NCI-H345 treated with DMSO at 0.1 percent for 48 hours (cell line): ENCODE data around the gene GEMIN4.

Experiments
- DNase-seq: peaks from one replicate; lab custom pipeline; 2025; ENCODE audit not compliant: unreplicated experiment; lab: John Stamatoyannopoulos, UW

The GEMIN4 gene

GRCh38 chr17:744937-745336 lies 7.1 kb downstream of the GEMIN4 start:
- no peak for DNase-seq

GRCh38 chr17:743139-743538 lies 8.9 kb downstream of the GEMIN4 start:
- DNase-seq = no peak

- DNase-seq = no peak
Measured at GRCh38 chr17:742147-742793, 9.8 kb downstream of the GEMIN4 start.

GRCh38 chr17:740240-741017 lies 11.6 kb downstream of the GEMIN4 start:
- no peak for DNase-seq

GRCh38 chr17:737561-738113 lies 14.4 kb downstream of the GEMIN4 start:
- DNase-seq = no peak

GRCh38 chr17:733743-734142 lies 18.3 kb downstream of the GEMIN4 start:
- no peak for DNase-seq

- DNase-seq = no peak
Measured at GRCh38 chr17:732902-733720, 19.0 kb downstream of the GEMIN4 start.

- no peak for DNase-seq
Measured at GRCh38 chr17:732067-732901, 19.8 kb downstream of the GEMIN4 start, which contains the start of gene TLCD3A. Gene TLCD3A, plus strand, starts transcription at chr17:732596. Its CDS starts 52 bp downstream, at chr17:732648.

GRCh38 chr17:731644-732066 lies 20.4 kb downstream of the GEMIN4 start:
- DNase-seq = no peak

GRCh38 chr17:728911-729310 lies 23.2 kb downstream of the GEMIN4 start:
- no peak for DNase-seq

GRCh38 chr17:726271-726919 lies 25.7 kb downstream of the GEMIN4 start:
- no peak for DNase-seq

- DNase-seq = no peak
Measured at GRCh38 chr17:725746-726145, 26.3 kb downstream of the GEMIN4 start.

GRCh38 chr17:725084-725483 lies 27.0 kb downstream of the GEMIN4 start:
- no peak for DNase-seq

- DNase-seq = no peak
Measured at GRCh38 chr17:721540-721937, 30.5 kb downstream of the GEMIN4 start.

- no peak for DNase-seq
Measured at GRCh38 chr17:720706-721539, 31.1 kb downstream of the GEMIN4 start.

- no peak for DNase-seq
Measured at GRCh38 chr17:718075-718474, 34.0 kb downstream of the GEMIN4 start.

- DNase-seq = no peak
Measured at GRCh38 chr17:708132-708531, 43.9 kb downstream of the GEMIN4 start.

GRCh38 chr17:705863-706262 lies 46.2 kb downstream of the GEMIN4 start:
- no peak for DNase-seq

- DNase-seq = no peak
Measured at GRCh38 chr17:705011-705410, 47.1 kb downstream of the GEMIN4 start.
